ENCODE data around the gene PRRT3.
"Not testable (repeated sequence)": the region's sequence is repeated elsewhere in the genome, so short reads cannot be mapped to it uniquely, and the experiment has no call there.

PRRT3 gene

GRCh38 chr3:9898467-9899241 lies 53.6 kb downstream of the PRRT3 start:
- no peak for DNase-seq (ENCODE audit: low spot score)

- no peak for DNase-seq (ENCODE audit: low spot score)
Measured at GRCh38 chr3:9897408-9898372, 54.5 kb downstream of the PRRT3 start.

- not testable (repeated sequence) for DNase-seq (ENCODE audit: low spot score)
Measured at GRCh38 chr3:9896755-9897407, 55.3 kb downstream of the PRRT3 start.

GRCh38 chr3:9895715-9896114 lies 56.5 kb downstream of the PRRT3 start:
- DNase-seq (ENCODE audit: low spot score), result not testable (repeated sequence)
